GM12878 (cell line): ENCODE measurements around the gene GPRC5D. TPM values are rescaled to one million over a fixed set of nuclear protein-coding genes. Genes with fewer than 3 reads are reported as not detected.

Experiments
- ATAC-seq: fragments of 200-7000 bp; cut with Tn5 transposase; 3 replicates; pipeline ENCODE4 v1.9.1; 2020; ENCODE audit warnings: mild to moderate bottlenecking, moderate library complexity
- BruUV-seq: library from RNA; stranded (reverse); fragments of 400-500 nt; replicated peaks from 2 replicates; lab custom pipeline; 2021; lab: Mats Ljungman, UMichigan
- CTCF ChIA-PET: fragments of 300-600 bp; sonication (Branson Sonifier 250); formaldehyde crosslinking; extraction: SDS; loops from one replicate; lab custom pipeline; 2021; ENCODE audit warnings: inconsistent platforms; lab: Yijun Ruan, JAX
- POLR2A ChIA-PET: fragments of 350-600 bp; formaldehyde crosslinking; extraction: SDS; loops from one replicate; lab custom pipeline; 2021; ENCODE audit warnings: inconsistent platforms; lab: Charles Lee
- RAD21 ChIA-PET: fragments of 300-600 bp; sonication (Branson Sonifier 250); formaldehyde crosslinking; loops from one replicate; lab custom pipeline; 2023; ENCODE audit warnings: antibody characterized with exemption; ENCODE audit not compliant: unreplicated experiment; lab: Charles Lee
- SMC1A ChIA-PET: fragments of 300-600 bp; sonication (Branson Sonifier 250); formaldehyde crosslinking; loops from one replicate; lab custom pipeline; 2023; ENCODE audit not compliant: unreplicated experiment, uncharacterized antibody; lab: Charles Lee
- DNase-seq: peaks from one replicate; pipeline ENCODE4 v3.0.0-alpha.2; 2011; ENCODE audit warnings: low read depth, low spot score
- FAIRE-seq: peaks from 3 replicates; lab custom pipeline; 2011; peaks lifted over from hg19 to GRCh38; lab: Jason Lieb, UNC
- H2AFZ ChIP-seq: 2 replicates; pipeline ENCODE4 v1.6.0; 2011; ENCODE audit warnings: low read depth, low read length, control low read depth; ENCODE audit not compliant: control insufficient read depth
- H3K27ac ChIP-seq: 2 replicates; pipeline ENCODE4 v1.5.1; 2011; ENCODE audit warnings: control low read depth; ENCODE audit not compliant: control insufficient read depth, insufficient read depth
- H3K27me3 ChIP-seq, 2 experiments: replicated peaks in 1 of 2; 2 replicates each; pipeline versions ENCODE4 v1.6.0 to v1.6.1; 2011; ENCODE audit warnings: low read length in 1 of 2; ENCODE audit not compliant: control insufficient read depth in 2 of 2, insufficient read depth in 2 of 2
- H3K36me3 ChIP-seq, 2 experiments: 2 replicates each; pipeline ENCODE4 v1.5.1; 2011; ENCODE audit warnings: low read length in 1 of 2; ENCODE audit not compliant: control insufficient read depth in 2 of 2, insufficient read depth in 2 of 2
- H3K4me1 ChIP-seq: 2 replicates; pipeline ENCODE4 v1.6.1; 2011; ENCODE audit warnings: mild to moderate bottlenecking, low read length, moderate library complexity, mixed read lengths; ENCODE audit not compliant: control insufficient read depth, insufficient read depth
- H3K4me2 ChIP-seq: 2 replicates; pipeline ENCODE4 v1.6.0; 2011; ENCODE audit warnings: control low read depth; ENCODE audit not compliant: control insufficient read depth, insufficient read depth
- H3K4me3 ChIP-seq: fragments of 200-600 bp; sonication (generic); 2 replicates; pipeline ENCODE4 v1.5.1; 2016
- H3K79me2 ChIP-seq: 2 replicates; pipeline ENCODE4 v1.6.0; 2011; ENCODE audit warnings: low read length; ENCODE audit not compliant: control insufficient read depth, insufficient read depth
- H3K9ac ChIP-seq: 2 replicates; pipeline ENCODE4 v1.8.0; 2011; ENCODE audit warnings: low read length, control low read depth, mixed read lengths; ENCODE audit not compliant: control insufficient read depth, insufficient read depth
- H3K9me3 ChIP-seq: replicated peaks from 3 replicates; pipeline ENCODE4 v1.5.1; 2011; ENCODE audit warnings: mild to moderate bottlenecking, low read length; ENCODE audit not compliant: control insufficient read depth, insufficient read depth
- H4K20me1 ChIP-seq: 2 replicates; pipeline ENCODE4 v1.6.0; 2011; ENCODE audit not compliant: control insufficient read depth, insufficient read depth
- CTCF ChIP-seq, 3 experiments: IDR thresholded peaks in 2 of 3; conservative IDR thresholded peaks in 1 of 3; 2 replicates each; pipeline ENCODE4 v1.5.1; 2011; ENCODE audit warnings: low read depth in 3 of 3, low read length in 3 of 3, mild to moderate bottlenecking in 3 of 3, control low read depth in 2 of 3, moderate library complexity in 2 of 3, inconsistent platforms in 1 of 3, mixed read lengths in 1 of 3; ENCODE audit not compliant: control insufficient read depth in 2 of 3, insufficient read depth in 1 of 3; ENCODE audit errors: extremely low read depth in 1 of 3
- HDAC6 ChIP-seq: fragments of 200-600 bp; sonication (generic); IDR thresholded peaks from one replicate; pipeline ENCODE4 v1.8.0; 2017; ENCODE audit warnings: antibody characterized with exemption; ENCODE audit not compliant: unreplicated experiment
- IKZF1 ChIP-seq: fragments of 450-650 bp; conservative IDR thresholded peaks from 2 replicates; pipeline ENCODE4 v1.6.1; 2017; ENCODE audit warnings: antibody characterized with exemption, mild to moderate bottlenecking
- SMARCA5 ChIP-seq: fragments of 450-650 bp; IDR thresholded peaks from 2 replicates; pipeline ENCODE4 v1.6.1; 2017; ENCODE audit warnings: mild to moderate bottlenecking
- ZBTB4 ChIP-seq: fragments of 450-650 bp; formaldehyde crosslinking; IDR thresholded peaks from 2 replicates; pipeline ENCODE4 v1.4.0; 2022; ENCODE audit warnings: mild to moderate bottlenecking, moderate library complexity
- WGBS: methylation state at CpG from one replicate; pipeline ENCODE4 v1.1.6; 2016; ENCODE audit warnings: low lambda C conversion rate; ENCODE audit not compliant: insufficient replicate concordance, insufficient coverage; ENCODE audit errors: missing lambda C conversion rate; 5-methylcytosine and 5-hydroxymethylcytosine counted together
- in situ Hi-C: fragments of 300-500 bp; cut with MboI; formaldehyde crosslinking; loops from 9 replicates; pipeline ENCODE4 v1.14.3; 2018; ENCODE audit warnings: mixed read lengths
- intact Hi-C: fragments of 100-400 bp; cut with micrococcal nuclease; formaldehyde crosslinking; loops from one replicate; pipeline ENCODE4 v1.14.2; 2022; ENCODE audit not compliant: unreplicated experiment
- polyA plus RNA-seq, 11 experiments: library from polyadenylated mRNA; depleted of rRNA in 4 of 11; unstranded in 6 of 11; stranded (reverse) in 5 of 11; fragments of >200 nt; fragmentation: Nextera tagmentation in 4 of 11; fragmentation: Illumina TruSeq in 1 of 11; extraction: Ambion mirVana in 4 of 11; extraction: Trizol in 1 of 11; gene quantifications; 1 replicate in 1 of 11; 2 replicates in 10 of 11; pipeline versions ENCODE4 v1.2.1 to v1.2.3, GENCODE V29; 2011 to 2016; ENCODE audit warnings: inconsistent platforms in 2 of 11, missing spikeins in 2 of 11, low read depth in 1 of 11
- total RNA-seq, 4 experiments: library from RNA; depleted of rRNA in 3 of 4; stranded (reverse); fragments of >200 nt in 3 of 4; fragmentation: Illumina TruSeq in 1 of 4; extraction: Trizol in 1 of 4; gene quantifications; 2 replicates each; pipeline versions ENCODE4 v1.2.1 to v1.2.3, GENCODE V29; 2013 to 2021
- TF ChIP-seq, protein P1 (sequence below): fragments of 450-650 bp; conservative IDR thresholded peaks from 2 replicates; pipeline ENCODE4 v1.6.1; 2017; ENCODE audit warnings: mild to moderate bottlenecking, moderate library complexity
- TF ChIP-seq, protein P2 (sequence below): fragments of 450-650 bp; IDR thresholded peaks from 2 replicates; pipeline ENCODE4 v1.6.1; 2017; ENCODE audit warnings: mild to moderate bottlenecking, moderate library complexity

Gene GPRC5D
- total and polyA plus RNA-seq, 10 of the 15 experiments (the other 5 are each of a cell fraction or from before 2014, with no cell fraction given): 0.18 to 0.90 (median 0.37) TPM; not detected in 3

- TF ChIP-seq, protein P1, sequence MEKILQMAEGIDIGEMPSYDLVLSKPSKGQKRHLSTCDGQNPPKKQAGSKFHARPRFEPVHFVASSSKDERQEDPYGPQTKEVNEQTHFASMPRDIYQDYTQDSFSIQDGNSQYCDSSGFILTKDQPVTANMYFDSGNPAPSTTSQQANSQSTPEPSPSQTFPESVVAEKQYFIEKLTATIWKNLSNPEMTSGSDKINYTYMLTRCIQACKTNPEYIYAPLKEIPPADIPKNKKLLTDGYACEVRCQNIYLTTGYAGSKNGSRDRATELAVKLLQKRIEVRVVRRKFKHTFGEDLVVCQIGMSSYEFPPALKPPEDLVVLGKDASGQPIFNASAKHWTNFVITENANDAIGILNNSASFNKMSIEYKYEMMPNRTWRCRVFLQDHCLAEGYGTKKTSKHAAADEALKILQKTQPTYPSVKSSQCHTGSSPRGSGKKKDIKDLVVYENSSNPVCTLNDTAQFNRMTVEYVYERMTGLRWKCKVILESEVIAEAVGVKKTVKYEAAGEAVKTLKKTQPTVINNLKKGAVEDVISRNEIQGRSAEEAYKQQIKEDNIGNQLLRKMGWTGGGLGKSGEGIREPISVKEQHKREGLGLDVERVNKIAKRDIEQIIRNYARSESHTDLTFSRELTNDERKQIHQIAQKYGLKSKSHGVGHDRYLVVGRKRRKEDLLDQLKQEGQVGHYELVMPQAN: no peak
- TF ChIP-seq SMARCA5 (no peak), ZBTB4 (CRISPR knock-in tag) (no peak), IKZF1 (no peak)
These were observed 27.2 kb upstream of the GPRC5D start (continued) for GRCh38 chr12:12979126-12979525.

DNA sequence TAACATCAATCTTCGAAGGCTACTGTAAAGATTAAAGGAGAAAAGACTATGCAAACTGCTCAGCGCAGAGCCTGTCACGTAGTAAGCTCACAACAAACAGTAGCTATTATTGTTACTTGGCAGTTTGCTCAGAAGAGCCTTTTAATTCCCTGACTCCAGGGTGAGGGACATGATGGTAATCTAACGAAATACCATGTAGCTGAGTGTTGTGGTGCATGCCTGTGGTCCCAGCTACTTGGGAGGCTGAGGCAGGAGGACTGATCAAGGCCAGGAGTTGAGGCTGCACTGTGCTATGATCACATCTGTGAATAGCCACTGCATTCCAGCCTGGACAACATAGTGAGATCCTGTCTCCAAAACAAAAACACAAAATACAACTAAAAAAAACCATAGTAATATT lies 25.3 kb upstream of the GPRC5D start:
- RAD21 ChIA-PET: interaction anchor here (1.4 kb wide), 1 partner anchor 85 kb away, joined by 3 read pairs; no protein-coding TSS in a partner anchor
- no peak overlapping the region for H3K9ac ChIP-seq
- H3K4me3 ChIP-seq: no peak overlapping the region
- in situ Hi-C loops (no loop called here), intact Hi-C loops (no loop called here)
- no peaks in the 10 kb centered on the region for H3K36me3 ChIP-seq
- no peaks in the 10 kb centered on the region; the same call in 2 of the 3 replicates for H3K9me3 ChIP-seq
- WGBS: 69% methylated on average over 4 of the region's 4 CpGs
- CTCF ChIA-PET: interaction anchor here (0.7 to 3.4 kb wide), 6 partner anchors 62 to 247 kb away, joined by 3 to 20 read pairs (median 4); no protein-coding TSS in a partner anchor
- no peaks in the 10 kb centered on the region for H4K20me1 ChIP-seq
- DNase-seq: no peak
- no peak overlapping the region for H3K4me2 ChIP-seq
- no peak overlapping the region for H2AFZ ChIP-seq
- H3K4me1 ChIP-seq: no peaks in the 10 kb centered on the region
- H3K79me2 ChIP-seq: no peaks in the 10 kb centered on the region
- SMC1A ChIA-PET: interaction anchor here (1.2 to 1.8 kb wide), 4 partner anchors 61 to 236 kb away, joined by 4 to 6 read pairs (median 4); no protein-coding TSS in a partner anchor
- H3K27me3 ChIP-seq: no peaks in the 10 kb centered on the region; a peak in 1 of 4 replicates
- H3K27ac ChIP-seq: no peak overlapping the region
- FAIRE-seq: no peak
- no TSS peak for BruUV-seq
- POLR2A ChIA-PET: no interaction called here
- no peak for ATAC-seq
- TF ChIP-seq, protein P2, sequence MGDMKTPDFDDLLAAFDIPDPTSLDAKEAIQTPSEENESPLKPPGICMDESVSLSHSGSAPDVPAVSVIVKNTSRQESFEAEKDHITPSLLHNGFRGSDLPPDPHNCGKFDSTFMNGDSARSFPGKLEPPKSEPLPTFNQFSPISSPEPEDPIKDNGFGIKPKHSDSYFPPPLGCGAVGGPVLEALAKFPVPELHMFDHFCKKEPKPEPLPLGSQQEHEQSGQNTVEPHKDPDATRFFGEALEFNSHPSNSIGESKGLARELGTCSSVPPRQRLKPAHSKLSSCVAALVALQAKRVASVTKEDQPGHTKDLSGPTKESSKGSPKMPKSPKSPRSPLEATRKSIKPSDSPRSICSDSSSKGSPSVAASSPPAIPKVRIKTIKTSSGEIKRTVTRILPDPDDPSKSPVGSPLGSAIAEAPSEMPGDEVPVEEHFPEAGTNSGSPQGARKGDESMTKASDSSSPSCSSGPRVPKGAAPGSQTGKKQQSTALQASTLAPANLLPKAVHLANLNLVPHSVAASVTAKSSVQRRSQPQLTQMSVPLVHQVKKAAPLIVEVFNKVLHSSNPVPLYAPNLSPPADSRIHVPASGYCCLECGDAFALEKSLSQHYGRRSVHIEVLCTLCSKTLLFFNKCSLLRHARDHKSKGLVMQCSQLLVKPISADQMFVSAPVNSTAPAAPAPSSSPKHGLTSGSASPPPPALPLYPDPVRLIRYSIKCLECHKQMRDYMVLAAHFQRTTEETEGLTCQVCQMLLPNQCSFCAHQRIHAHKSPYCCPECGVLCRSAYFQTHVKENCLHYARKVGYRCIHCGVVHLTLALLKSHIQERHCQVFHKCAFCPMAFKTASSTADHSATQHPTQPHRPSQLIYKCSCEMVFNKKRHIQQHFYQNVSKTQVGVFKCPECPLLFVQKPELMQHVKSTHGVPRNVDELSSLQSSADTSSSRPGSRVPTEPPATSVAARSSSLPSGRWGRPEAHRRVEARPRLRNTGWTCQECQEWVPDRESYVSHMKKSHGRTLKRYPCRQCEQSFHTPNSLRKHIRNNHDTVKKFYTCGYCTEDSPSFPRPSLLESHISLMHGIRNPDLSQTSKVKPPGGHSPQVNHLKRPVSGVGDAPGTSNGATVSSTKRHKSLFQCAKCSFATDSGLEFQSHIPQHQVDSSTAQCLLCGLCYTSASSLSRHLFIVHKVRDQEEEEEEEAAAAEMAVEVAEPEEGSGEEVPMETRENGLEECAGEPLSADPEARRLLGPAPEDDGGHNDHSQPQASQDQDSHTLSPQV: no peak
- TF ChIP-seq HDAC6 (no peak), CTCF (IDR thresholded peaks at IDR 0.05 in 2 of 3, conservative IDR thresholded peaks at IDR 0.05 in 1 of 3; ENCODE audit: control insufficient read depth in 2 of 3, extremely low read depth in 1 of 3, insufficient read depth in 1 of 3, low read depth in 3 of 3, low read length in 3 of 3) (no peak)
